Heart right ventricle (tissue), 16 donors: Measurements from ENCODE around the gene OR6V1. TPM values are rescaled to one million over a fixed set of nuclear protein-coding genes. Genes with fewer than 3 reads are reported as not detected.

ENCODE experiments used
- ATAC-seq, 8 donors: fragments of 200-7000 bp; cut with Tn5 transposase; one replicate each; pipeline ENCODE4 v1.9.1; 2020; ENCODE audit warnings: mild to moderate bottlenecking in 8 of 8, moderate library complexity in 8 of 8, moderate number of reproducible peaks in 1 of 8
- DNase-seq, 2 donors: peaks; one replicate each; pipeline ENCODE4 v3.0.0-alpha.2; 2020
- H3K27ac ChIP-seq, 10 donors: fragments of 200-600 bp; sonication (generic) in 2 of 10; one replicate each; pipeline versions ENCODE4 v1.5.0 to v1.8.0; 2020 to 2022; ENCODE audit warnings: mild to moderate bottlenecking in 3 of 10
- H3K27me3 ChIP-seq, 7 donors: fragments of 200-600 bp; one replicate each; pipeline ENCODE4 v1.8.0; 2021 to 2022; ENCODE audit warnings: mild to moderate bottlenecking in 2 of 7
- H3K36me3 ChIP-seq, 9 donors: fragments of 200-600 bp; sonication (generic) in 1 of 9; one replicate each; pipeline versions ENCODE4 v1.5.0 to v1.8.0; 2020 to 2022; ENCODE audit warnings: mild to moderate bottlenecking in 2 of 9
- H3K4me1 ChIP-seq, 9 donors: fragments of 200-600 bp; sonication (generic) in 1 of 9; one replicate each; pipeline versions ENCODE4 v1.5.0 to v1.8.0; 2020 to 2022; ENCODE audit warnings: mild to moderate bottlenecking in 4 of 9
- H3K4me3 ChIP-seq, 10 donors: fragments of 200-600 bp; sonication (generic) in 2 of 10; one replicate each; pipeline versions ENCODE4 v1.5.0 to v1.8.0; 2020 to 2022; ENCODE audit warnings: mild to moderate bottlenecking in 7 of 10, moderate library complexity in 2 of 10
- H3K9me3 ChIP-seq, 11 donors: fragments of 200-600 bp in 10 of 11; sonication (generic) in 2 of 11; one replicate each; pipeline versions ENCODE4 v1.5.0 to v1.8.0; 2013 to 2022; ENCODE audit warnings: mild to moderate bottlenecking in 2 of 11, control low read depth in 1 of 11, moderate library complexity in 1 of 11
- CTCF ChIP-seq, 9 donors: fragments of 200-600 bp; sonication (generic) in 2 of 9; IDR thresholded peaks; one replicate each; pipeline versions ENCODE4 v1.5.0 to v1.8.0; 2021 to 2022; ENCODE audit warnings: antibody characterized with exemption in 9 of 9, mild to moderate bottlenecking in 5 of 9, moderate library complexity in 1 of 9
- WGBS, 2 donors: extraction: QIAGEN DNeasy Blood & Tissue Kit; methylation state at CpG; one replicate each; pipeline ENCODE4 v1.1.7; 2013; ENCODE audit warnings: inconsistent platforms in 1 of 2; 5-methylcytosine and 5-hydroxymethylcytosine counted together
- intact Hi-C, 10 donors: fragments of 100-400 bp; cut with DNase I; formaldehyde crosslinking; loops; one replicate each; pipeline versions ENCODE4 v1.11.1 to v1.14.2; 2022
- polyA plus RNA-seq, 2 donors: library from polyadenylated mRNA; stranded (reverse); fragments of 200-250 nt; gene quantifications; one replicate each; pipeline ENCODE4 v1.2.3, GENCODE V29; 2013
- total RNA-seq, 10 donors: library from RNA; stranded (reverse); fragmentation: NEBNext Ultra II Directional in 3 of 10; extraction: Animal tissue kit (Norgen Biotek cat#: 25700) in 3 of 10; gene quantifications; one replicate each; pipeline versions ENCODE4 v1.2.1 to v1.2.4, GENCODE V29; 2021 to 2023
- donor health status: Arrhythmogenic right ventricular cardiomyopathy.
- donor health status: ischemic (EF 13 %, LVEDD 7.1; RV severe dilation, severe dysfunction).
- donor health status: healthy with polysubstance abuse.
- donor health status: DM: no; HTN: yes; CAD: no.
- donor health status: DM: no; HTN: no; CAD: no.
- donor health status: ischemic (EF 25% LVEDD 6.9; RV normal size, moderate dysfunction).
- donor health status: ischemic (EF 25% LVEDD 5.7; RV mildly dilated, moderate dysfunction).
- donor health status: healthy.
- donor health status: DM: yes; HTN: yes; CAD: no.
- donor health status: Ischemic cardiomyopathy.
- donor health status: ischemic (EF 35%, LVEDD 5.7; RV mildly dilated, moderate dysfunction).
- donor health status: nonischemic (EF 11% LVEDD 7.7; RV severe dilation, severe dysfunction).
- donor health status: DM: yes; HTN: yes; CAD: no.
- donor health status: PGD.
- donor health status: ischemic (EF 29% LVEDD 5.4; RV normal size, mild dysfunction).
- donor health status: nonischemic (EF 23%, LVEDD 6.1; RV moderate dilation, normal function).

Gene OR6V1
- total and polyA plus RNA-seq, 12 donors: not detected

GRCh38 chr7:143018931-143019330, 33.2 kb upstream of the OR6V1 start:
- H3K27ac ChIP-seq: no peak overlapping the region
- peaks cover 0 to 4% (median 0%) of the 10 kb centered on the region in 11 donors for H3K9me3 ChIP-seq
- intact Hi-C loops: no loop called here
- no peaks in the 10 kb centered on the region for H3K36me3 ChIP-seq
- no peak for ATAC-seq
- peaks cover 0 to 5% (median 0%) of the 10 kb centered on the region in 7 donors for H3K27me3 ChIP-seq
- TF ChIP-seq CTCF (IDR thresholded peaks at IDR 0.05): no peak
- DNase-seq: no peak
- no peak overlapping the region for H3K4me3 ChIP-seq
- H3K4me1 ChIP-seq: peaks cover 0 to 6% (median 0%) of the 10 kb centered on the region in 9 donors

DNA sequence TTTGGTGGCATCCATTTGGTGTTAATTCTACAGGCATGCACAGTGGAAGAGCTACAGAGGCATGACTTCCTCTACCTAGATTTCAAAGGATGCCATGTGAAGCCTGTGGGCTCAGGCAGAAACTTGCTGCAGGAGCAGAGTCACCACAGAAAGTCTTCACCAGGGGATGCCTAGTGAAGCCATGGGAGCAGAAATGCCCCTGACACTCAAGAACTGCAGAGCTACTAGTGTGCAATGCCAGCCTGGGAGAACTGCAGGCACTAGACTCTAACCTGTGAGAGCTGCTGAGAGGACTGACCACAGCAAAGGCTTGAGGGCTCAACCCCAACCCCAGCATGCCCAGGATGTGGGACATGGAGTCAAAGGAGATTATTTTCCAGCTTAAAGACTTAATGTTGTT, 29.1 kb upstream of the OR6V1 start:
- H3K27me3 ChIP-seq: no peaks in the 10 kb centered on the region
- intact Hi-C loops: loop anchor here in 1 of 10 donors (10.0 kb wide), 1 partner anchor 72 kb away; no protein-coding TSS in a partner anchor
- no peak overlapping the region for H3K4me3 ChIP-seq
- H3K36me3 ChIP-seq: no peaks in the 10 kb centered on the region
- H3K4me1 ChIP-seq: no peaks in the 10 kb centered on the region
- H3K9me3 ChIP-seq: peaks cover 0 to 4% (median 0%) of the 10 kb centered on the region in 11 donors
- ATAC-seq (no peak), DNase-seq (no peak)
- no peak overlapping the region for H3K27ac ChIP-seq
- no peak for TF ChIP-seq CTCF (IDR thresholded peaks at IDR 0.05)

DNA sequence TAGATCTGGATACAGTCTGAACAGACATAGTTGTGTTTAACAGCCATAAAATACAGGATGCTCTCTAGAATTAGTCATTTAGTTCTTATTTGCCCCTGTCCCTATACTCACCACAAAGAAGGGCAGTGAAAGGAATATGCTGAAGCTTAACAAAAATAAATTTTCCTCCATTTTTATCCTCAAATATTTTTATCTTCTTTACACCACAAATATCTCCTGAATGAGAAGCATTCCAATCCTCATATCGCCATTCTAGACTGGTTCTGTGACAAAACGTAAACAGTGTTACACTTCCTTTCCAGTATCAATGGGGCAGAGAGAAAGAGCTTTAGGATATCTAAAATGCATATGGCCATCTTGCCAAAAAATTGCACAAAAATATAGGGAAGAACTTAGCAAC, 26.8 kb upstream of the OR6V1 start:
- ATAC-seq: no peak
- no peaks in the 10 kb centered on the region for H3K4me1 ChIP-seq

DNA sequence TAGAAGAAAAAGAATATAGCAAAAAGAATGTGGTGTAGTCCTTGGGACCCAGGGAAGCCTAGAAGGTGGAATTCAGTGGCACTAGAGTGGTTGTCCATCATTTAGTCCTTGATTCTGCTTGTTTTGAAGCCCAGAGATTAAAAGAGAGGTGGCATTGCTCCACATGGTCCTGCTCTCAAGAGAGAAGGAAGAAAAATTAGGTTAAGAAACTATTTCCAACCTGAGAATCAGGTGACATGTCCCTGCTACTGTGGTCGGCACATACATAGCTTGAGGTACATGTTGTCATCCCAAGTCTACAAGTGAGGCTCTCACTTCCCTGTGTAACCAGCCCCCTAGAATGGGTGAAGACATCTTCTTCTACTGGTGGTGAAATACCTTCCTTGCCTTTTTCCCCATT, 25.1 kb upstream of the OR6V1 start, which contains the start of gene OR9A2:
OR9A2 (minus strand) TSS at position 101 of the 400 bp plus-strand sequence; CDS start at position 101, 0 bp downstream.
- intact Hi-C loops: loop anchor here in 1 of 10 donors (10.0 kb wide), 1 partner anchor 68 kb away; no protein-coding TSS in a partner anchor
- Histone ChIP-seq H3K4me3 (no peak within 1 kb of the TSS), H3K27me3 (no peaks in the 10 kb centered on the region), H3K36me3 (no peaks in the 10 kb centered on the region), H3K4me1 (no peaks in the 10 kb centered on the region), H3K9me3 (no peaks in the 10 kb centered on the region), H3K27ac (no peak within 1 kb of the TSS)
- DNase-seq (no peak), ATAC-seq (no peak)
- no peak for TF ChIP-seq CTCF (IDR thresholded peaks at IDR 0.05)
- WGBS, 2 donors: 93 to 94% methylated on average over 1 of the region's 1 CpG

More for the DNA sequence above, 26.8 kb upstream of the OR6V1 start:
- intact Hi-C loops: loop anchor here in 1 of 10 donors (10.0 kb wide), 1 partner anchor 69 kb away; no protein-coding TSS in a partner anchor
- Histone ChIP-seq H3K4me3 (no peak overlapping the region), H3K36me3 (no peaks in the 10 kb centered on the region), H3K9me3 (no peaks in the 10 kb centered on the region), H3K27me3 (no peaks in the 10 kb centered on the region), H3K27ac (no peak overlapping the region)
- 71 to 79% methylated on average over 2 of the region's 2 CpGs for WGBS, 2 donors
- no peak for TF ChIP-seq CTCF (IDR thresholded peaks at IDR 0.05)
- no peak for DNase-seq
